Neural crest cell (in vitro differentiated cells): ENCODE data around the gene DENND4B. TPM values are rescaled to one million over a fixed set of nuclear protein-coding genes. Genes with fewer than 3 reads are reported as not detected.

Experiments
- DNase-seq: peaks from one replicate; pipeline ENCODE4 v3.0.0; 2021; ENCODE audit warnings: low read depth, mixed read lengths, low spot score
- H3K27ac Mint-ChIP-seq: one replicate; pipeline ENCODE4 v1.8.0; 2021; ENCODE audit warnings: mild to moderate bottlenecking, mixed read lengths; ENCODE audit not compliant: unreplicated experiment
- H3K27me3 Mint-ChIP-seq: 2 replicates; pipeline ENCODE4 v1.8.0; 2021; ENCODE audit warnings: low read depth, mild to moderate bottlenecking, mixed read lengths
- H3K36me3 Mint-ChIP-seq: 2 replicates; pipeline ENCODE4 v1.8.0; 2021; ENCODE audit warnings: low read depth, mild to moderate bottlenecking, mixed read lengths
- H3K4me1 Mint-ChIP-seq: 2 replicates; pipeline ENCODE4 v1.8.0; 2021; ENCODE audit warnings: mixed read lengths
- H3K4me3 Mint-ChIP-seq: one replicate; pipeline ENCODE4 v1.8.0; 2021; ENCODE audit warnings: mild to moderate bottlenecking, mixed read lengths
- H3K9me3 Mint-ChIP-seq: 2 replicates; pipeline ENCODE4 v1.8.0; 2021; ENCODE audit warnings: mixed read lengths
- CTCF ChIP-seq: fragments of 200-600 bp; sonication (generic); conservative IDR thresholded peaks from 2 replicates; pipeline ENCODE4 v1.5.0; 2021; ENCODE audit warnings: antibody characterized with exemption, mild to moderate bottlenecking
- total RNA-seq: library from RNA; stranded (reverse); gene quantifications from 2 replicates; pipeline ENCODE4 v1.2.1, GENCODE V29; 2021

DENND4B gene
- total RNA-seq, 1 donor from 2014 or later: 75.2 TPM

GRCh38 chr1:153934746-153935145, 11.8 kb downstream of the DENND4B start:
- no peak for DNase-seq
- TF ChIP-seq CTCF: no peak
- Mint-ChIP-seq H3K4me3 (no peak overlapping the region), H3K4me1 (no peaks in the 10 kb centered on the region), H3K27ac (no peak overlapping the region), H3K27me3 (no peaks in the 10 kb centered on the region), H3K36me3 (peaks cover 5% of the 10 kb centered on the region), H3K9me3 (no peaks in the 10 kb centered on the region)

GRCh38 chr1:153933955-153934354, 12.6 kb downstream of the DENND4B start:
- Mint-ChIP-seq H3K9me3 (no peaks in the 10 kb centered on the region), H3K36me3 (peaks cover 5% of the 10 kb centered on the region), H3K27me3 (no peaks in the 10 kb centered on the region), H3K4me3 (no peak overlapping the region), H3K4me1 (peaks cover 6% of the 10 kb centered on the region), H3K27ac (no peak overlapping the region)
- TF ChIP-seq CTCF: no peak
- no peak for DNase-seq

GRCh38 chr1:153933430-153933829, 13.1 kb downstream of the DENND4B start:
- H3K4me1 Mint-ChIP-seq: peaks cover 11% of the 10 kb centered on the region
- no peak for DNase-seq
- H3K27me3 Mint-ChIP-seq: no peaks in the 10 kb centered on the region

GRCh38 chr1:153932156-153933131, 14.1 kb downstream of the DENND4B start:
- peaks cover 5% of the 10 kb centered on the region for H3K36me3 Mint-ChIP-seq
- DNase-seq: no peak

More at GRCh38 chr1:153933430-153933829, 13.1 kb downstream of the DENND4B start:
- Mint-ChIP-seq H3K27ac (no peak overlapping the region), H3K4me3 (no peak overlapping the region), H3K9me3 (no peaks in the 10 kb centered on the region), H3K36me3 (peaks cover 5% of the 10 kb centered on the region)
- no peak for TF ChIP-seq CTCF

More at GRCh38 chr1:153932156-153933131, 14.1 kb downstream of the DENND4B start:
- Mint-ChIP-seq H3K27ac (no peak overlapping the region), H3K4me1 (peaks cover 17% of the 10 kb centered on the region), H3K27me3 (no peaks in the 10 kb centered on the region), H3K9me3 (no peaks in the 10 kb centered on the region), H3K4me3 (no peak overlapping the region)
- no peak for TF ChIP-seq CTCF
